Psoas muscle (tissue), 8 donors: ENCODE results near the gene FRMD8. TPM values are rescaled to one million over a fixed set of nuclear protein-coding genes. Genes with fewer than 3 reads are reported as not detected.
A peak's percentile ranks its signal among the peaks of the same experiment; 100 is the strongest.

ENCODE experiments used
- ATAC-seq, 4 donors: fragments of 200-7000 bp; cut with Tn5 transposase; one replicate each; pipeline ENCODE4 v1.9.1; 2020; ENCODE audit warnings: moderate library complexity in 3 of 4, mild to moderate bottlenecking in 2 of 4
- DNase-seq, 2 donors: peaks; one replicate each; pipeline ENCODE4 v3.0.0-alpha.2; 2020
- H3K27ac ChIP-seq: fragments of 200-600 bp; one replicate; pipeline ENCODE4 v1.8.0; 2022
- H3K27me3 ChIP-seq, 3 donors: fragments of 200-600 bp in 1 of 3; one replicate each; pipeline versions ENCODE4 v1.6.1 to v1.8.0; 2013 to 2022; ENCODE audit warnings: low read length in 2 of 3, mild to moderate bottlenecking in 2 of 3, moderate library complexity in 1 of 3; ENCODE audit not compliant: insufficient read depth in 3 of 3
- H3K36me3 ChIP-seq, 2 donors: fragments of 200-600 bp in 1 of 2; one replicate each; pipeline versions ENCODE4 v1.6.1 to v1.8.0; 2013 to 2022; ENCODE audit warnings: low read depth in 1 of 2, mild to moderate bottlenecking in 1 of 2, moderate library complexity in 1 of 2; ENCODE audit not compliant: insufficient read depth in 1 of 2
- H3K4me1 ChIP-seq: fragments of 200-600 bp; one replicate; pipeline ENCODE4 v1.8.0; 2022
- H3K4me3 ChIP-seq: fragments of 200-600 bp; one replicate; pipeline ENCODE4 v1.8.0; 2022; ENCODE audit warnings: mild to moderate bottlenecking
- H3K9me3 ChIP-seq: fragments of 200-600 bp; one replicate; pipeline ENCODE4 v1.8.0; 2022
- WGBS, 3 donors: extraction: QIAGEN DNeasy Blood & Tissue Kit; methylation state at CpG; one replicate each; pipeline versions ENCODE4 v1.1.6 to v1.1.7; 2013; 5-methylcytosine and 5-hydroxymethylcytosine counted together
- intact Hi-C, 2 donors: fragments of 100-400 bp; cut with DNase I; formaldehyde crosslinking; loops; one replicate each; pipeline versions ENCODE4 v1.11.0 to v1.14.2; 2022
- polyA plus RNA-seq, 3 donors: library from polyadenylated mRNA; stranded (reverse); fragments of 200-250 nt; gene quantifications; one replicate each; pipeline ENCODE4 v1.2.3, GENCODE V29; 2013
- total RNA-seq, 4 donors: library from RNA; stranded (reverse); fragmentation: NEBNext Ultra II Directional in 2 of 4; extraction: Animal tissue kit (Norgen Biotek cat#: 25700) in 2 of 4; gene quantifications; one replicate each; pipeline versions ENCODE4 v1.2.1 to v1.2.4, GENCODE V29; 2021 to 2023
- TF ChIP-seq, protein P1 (sequence below): fragments of 200-600 bp; IDR thresholded peaks from one replicate; pipeline ENCODE4 v1.8.0; 2022; ENCODE audit warnings: antibody characterized with exemption
- donor health status: healthy with polysubstance abuse.
- donor health status: DM: no; HTN: no; CAD: no; lungs with moderate emphysema.
- donor health status: Bipolar disorder and iron deficiency.
- donor health status: healthy.
- donor health status: DM: yes; HTN: yes; CAD: no.
- donor health status: DM: no; HTN: no; CAD: no.
- donor health status: DM: no; HTN: no; CAD: no.
- donor health status: DM: yes; HTN: yes; CAD: no.

FRMD8 gene
- total and polyA plus RNA-seq, 7 donors = 7.4 to 27.7 (median 12.9) TPM

DNA sequence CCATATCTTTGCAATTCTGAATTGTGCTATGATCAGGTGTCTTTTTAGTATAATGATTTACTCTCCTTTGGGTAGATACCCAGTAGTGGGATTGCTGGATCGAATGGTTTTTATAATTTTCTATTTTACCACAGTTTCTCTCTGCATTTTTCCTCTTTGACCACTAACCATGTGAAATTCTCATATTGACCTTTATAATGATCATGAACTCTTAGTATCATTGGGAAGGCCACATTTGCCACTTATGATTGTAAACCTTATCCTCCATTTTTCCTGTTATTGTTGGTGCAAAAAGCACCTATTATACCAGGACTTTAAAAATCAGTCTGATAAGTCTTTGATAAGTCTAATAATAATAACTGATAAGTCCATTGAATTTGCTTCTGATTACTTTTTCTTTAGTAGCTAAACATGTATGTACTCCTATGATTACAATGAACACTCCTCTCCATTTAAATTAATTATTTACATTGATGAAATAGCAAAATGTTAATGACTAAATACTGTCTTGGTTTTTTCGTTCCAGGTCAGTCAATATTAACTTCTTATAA is 45.7 kb downstream of the FRMD8 start:
- ATAC-seq (no peak), DNase-seq (no peak)
- H3K9me3 ChIP-seq = no peaks in the 10 kb centered on the region
- TF ChIP-seq, protein P1, sequence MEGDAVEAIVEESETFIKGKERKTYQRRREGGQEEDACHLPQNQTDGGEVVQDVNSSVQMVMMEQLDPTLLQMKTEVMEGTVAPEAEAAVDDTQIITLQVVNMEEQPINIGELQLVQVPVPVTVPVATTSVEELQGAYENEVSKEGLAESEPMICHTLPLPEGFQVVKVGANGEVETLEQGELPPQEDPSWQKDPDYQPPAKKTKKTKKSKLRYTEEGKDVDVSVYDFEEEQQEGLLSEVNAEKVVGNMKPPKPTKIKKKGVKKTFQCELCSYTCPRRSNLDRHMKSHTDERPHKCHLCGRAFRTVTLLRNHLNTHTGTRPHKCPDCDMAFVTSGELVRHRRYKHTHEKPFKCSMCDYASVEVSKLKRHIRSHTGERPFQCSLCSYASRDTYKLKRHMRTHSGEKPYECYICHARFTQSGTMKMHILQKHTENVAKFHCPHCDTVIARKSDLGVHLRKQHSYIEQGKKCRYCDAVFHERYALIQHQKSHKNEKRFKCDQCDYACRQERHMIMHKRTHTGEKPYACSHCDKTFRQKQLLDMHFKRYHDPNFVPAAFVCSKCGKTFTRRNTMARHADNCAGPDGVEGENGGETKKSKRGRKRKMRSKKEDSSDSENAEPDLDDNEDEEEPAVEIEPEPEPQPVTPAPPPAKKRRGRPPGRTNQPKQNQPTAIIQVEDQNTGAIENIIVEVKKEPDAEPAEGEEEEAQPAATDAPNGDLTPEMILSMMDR = no peak
- no peaks in the 10 kb centered on the region for H3K27me3 ChIP-seq
- 41 to 46% (median 41%) methylated on average over 2 of the region's 2 CpGs for WGBS, 3 donors
- H3K27ac ChIP-seq = peak overlapping the region; percentile 100
- intact Hi-C loops = no loop called here
- peaks cover 0 to 94% of the 10 kb centered on the region in 2 donors for H3K36me3 ChIP-seq
- peaks cover 65% of the 10 kb centered on the region for H3K4me1 ChIP-seq
- H3K4me3 ChIP-seq = peak overlapping the region; percentile 86

DNA sequence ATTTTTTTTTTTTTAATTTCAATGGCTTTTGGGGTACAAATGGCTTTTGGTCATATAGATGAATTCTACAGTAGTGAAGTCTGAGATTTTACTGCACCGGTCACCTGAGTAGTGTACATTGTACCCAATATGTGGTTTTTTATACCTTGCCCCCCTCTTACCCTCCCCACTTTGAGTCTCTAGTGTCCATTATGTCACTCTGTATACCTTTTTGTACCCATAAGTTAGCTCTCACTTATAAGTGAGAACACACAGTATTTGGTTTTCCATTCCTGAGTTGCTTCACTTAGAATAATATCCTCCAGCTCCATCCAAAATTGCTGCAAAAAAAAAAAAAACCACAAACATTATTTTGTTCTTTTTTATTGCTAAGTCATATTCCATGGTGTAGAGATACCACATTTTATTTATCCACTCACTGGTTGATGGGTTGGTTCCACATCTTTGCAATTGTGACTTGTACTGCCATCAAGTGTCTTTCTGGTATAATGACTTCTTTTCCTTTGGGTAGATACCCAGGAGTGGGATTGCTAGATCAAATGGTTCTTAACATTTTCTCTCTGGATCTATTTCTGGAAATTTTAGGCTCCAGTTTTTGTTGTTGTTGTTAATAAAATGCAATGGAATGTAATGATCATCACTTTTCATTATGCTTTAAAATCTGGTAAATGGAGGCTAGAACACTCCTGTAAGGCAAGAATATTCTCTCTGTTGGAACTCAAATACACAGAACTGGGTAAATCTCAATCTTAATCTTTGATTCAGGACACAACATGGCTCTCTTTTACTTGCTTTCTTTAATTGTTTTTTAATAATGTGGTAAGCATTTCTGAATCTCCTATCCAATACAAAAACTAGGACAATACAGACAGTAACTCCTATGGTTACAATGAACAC is 46.5 kb downstream of the FRMD8 start:
- intact Hi-C loops = no loop called here
- ATAC-seq = no peak
- Histone ChIP-seq H3K27me3 (no peaks in the 10 kb centered on the region), H3K4me3 (peak overlapping the region; percentile 86), H3K27ac (peak overlapping the region; percentile 100), H3K4me1 (peaks cover 70% of the 10 kb centered on the region), H3K36me3 (peaks cover 2 to 96% of the 10 kb centered on the region in 2 donors), H3K9me3 (no peaks in the 10 kb centered on the region)
- 21 to 46% (median 43%) methylated on average over 1 of the region's 1 CpG for WGBS, 3 donors
- TF ChIP-seq, protein P1 = peak; percentile 22
- DNase-seq = no peak

DNA sequence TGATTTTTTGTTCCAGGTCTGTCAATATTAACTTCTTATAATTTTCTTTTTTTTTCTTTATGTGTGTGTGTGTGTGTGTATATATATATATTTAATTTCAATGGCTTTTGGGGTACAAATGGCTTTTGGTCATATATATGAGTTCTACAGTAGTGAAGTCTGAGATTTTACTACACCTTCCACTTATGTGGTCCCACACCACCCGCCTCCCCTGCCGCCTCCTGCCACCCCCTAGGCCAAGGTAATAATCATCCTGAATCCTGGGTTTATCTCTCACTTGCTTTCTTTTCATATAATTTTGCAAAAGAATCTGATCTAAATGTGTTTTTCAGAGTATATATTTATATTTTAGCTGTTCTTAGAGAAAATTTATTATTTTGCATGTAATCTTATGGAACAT is 47.2 kb downstream of the FRMD8 start:
- H3K36me3 ChIP-seq = peaks cover 3 to 99% of the 10 kb centered on the region in 2 donors
- ATAC-seq (no peak), DNase-seq (no peak)
- H3K4me3 ChIP-seq = peak overlapping the region; percentile 86
- no peaks in the 10 kb centered on the region for H3K27me3 ChIP-seq
- TF ChIP-seq, protein P1 = no peak
- 70 to 95% (median 77%) methylated on average over 2 of the region's 2 CpGs for WGBS, 3 donors
- no peaks in the 10 kb centered on the region for H3K9me3 ChIP-seq
- peaks cover 77% of the 10 kb centered on the region for H3K4me1 ChIP-seq
- peak overlapping the region; percentile 100 for H3K27ac ChIP-seq
- intact Hi-C loops = no loop called here

DNA sequence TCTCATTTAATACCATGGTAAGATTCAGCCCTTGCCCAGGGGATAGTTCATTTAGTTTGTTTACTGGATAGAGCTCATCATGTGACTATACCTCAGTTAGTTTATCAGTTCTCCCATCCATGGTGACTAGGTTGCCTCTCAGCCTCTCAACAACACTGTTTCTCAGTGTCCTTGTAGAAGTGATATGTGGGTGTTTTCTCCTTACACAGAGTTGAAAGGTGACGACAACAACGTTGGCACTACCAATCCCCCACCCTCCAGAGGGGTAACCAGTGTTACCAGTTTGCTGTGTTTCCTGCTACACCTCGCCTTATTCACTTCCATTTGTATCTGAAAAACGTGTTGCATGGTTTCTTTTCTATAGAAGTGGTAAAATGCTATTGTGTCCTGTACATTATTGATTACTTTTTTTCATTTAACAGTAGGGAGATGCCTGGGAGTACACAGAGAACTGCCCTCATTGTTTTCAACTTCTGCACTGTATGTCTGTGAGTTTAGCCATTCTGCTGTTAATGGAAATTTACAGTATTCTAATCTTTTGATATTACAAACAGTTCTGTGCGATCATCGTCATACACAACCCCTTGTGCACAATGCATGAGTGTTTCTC is 47.7 kb downstream of the FRMD8 start:
- peaks cover 3 to 99% of the 10 kb centered on the region in 2 donors for H3K36me3 ChIP-seq
- H3K27ac ChIP-seq = peak overlapping the region; percentile 100
- DNase-seq (no peak), ATAC-seq (no peak)
- intact Hi-C loops = no loop called here
- H3K27me3 ChIP-seq = no peaks in the 10 kb centered on the region
- H3K4me1 ChIP-seq = peaks cover 78% of the 10 kb centered on the region
- 31 to 48% (median 37%) methylated on average over 6 of the region's 6 CpGs for WGBS, 3 donors
- peak overlapping the region; percentile 86 for H3K4me3 ChIP-seq
- no peaks in the 10 kb centered on the region for H3K9me3 ChIP-seq
- TF ChIP-seq, protein P1 = no peak
